OCI-LY3 (cell line): ENCODE data around the gene ACAA2.

ENCODE experiments used
- EZH2phosphoT487 ChIP-seq: fragments of 200-600 bp; shearing (Covaris generic); IDR thresholded peaks from 2 replicates; pipeline ENCODE4 v1.6.1; 2018; ENCODE audit warnings: antibody characterized with exemption, mixed run types, low read depth
- TF ChIP-seq, protein P1 (sequence below): fragments of 200-600, 300-600 bp; sonication (generic); IDR thresholded peaks from 2 replicates; pipeline ENCODE4 v1.5.1; 2014; ENCODE audit warnings: antibody characterized with exemption, low read length, low read depth

DNA sequence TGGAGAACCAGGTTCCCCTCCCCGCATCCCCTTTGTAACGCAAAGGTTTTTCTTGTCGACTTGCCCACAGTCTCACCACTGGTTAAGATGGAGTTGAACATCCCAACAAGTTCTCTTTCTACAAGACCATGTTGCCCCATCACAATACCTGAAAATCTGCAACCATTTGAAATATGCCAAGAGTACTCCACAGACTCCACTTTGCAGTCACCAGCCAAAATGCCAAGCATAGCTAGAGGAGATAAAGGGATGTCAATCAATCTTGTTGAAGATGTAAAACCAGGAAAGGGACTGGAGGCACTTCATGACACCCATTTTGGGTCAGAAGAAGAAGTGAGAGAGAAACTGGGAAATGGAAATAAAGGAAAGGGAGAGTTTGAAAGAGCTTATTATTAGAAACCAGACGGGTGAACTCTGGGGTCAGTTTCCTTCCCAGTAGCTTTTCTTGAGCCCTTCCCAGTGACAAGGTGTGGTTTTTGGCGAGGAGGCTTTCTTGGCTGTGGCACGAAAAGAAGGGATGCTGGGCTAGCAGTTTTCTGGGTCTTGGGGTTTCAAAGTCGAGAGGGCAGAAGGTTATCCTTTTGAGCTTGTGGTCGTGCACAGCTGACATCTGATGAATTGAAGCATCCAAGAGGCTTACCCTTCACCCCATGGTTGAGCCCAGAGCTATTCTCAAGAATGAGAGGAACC, 79.3 kb downstream of the ACAA2 start:
- TF ChIP-seq, protein P1, sequence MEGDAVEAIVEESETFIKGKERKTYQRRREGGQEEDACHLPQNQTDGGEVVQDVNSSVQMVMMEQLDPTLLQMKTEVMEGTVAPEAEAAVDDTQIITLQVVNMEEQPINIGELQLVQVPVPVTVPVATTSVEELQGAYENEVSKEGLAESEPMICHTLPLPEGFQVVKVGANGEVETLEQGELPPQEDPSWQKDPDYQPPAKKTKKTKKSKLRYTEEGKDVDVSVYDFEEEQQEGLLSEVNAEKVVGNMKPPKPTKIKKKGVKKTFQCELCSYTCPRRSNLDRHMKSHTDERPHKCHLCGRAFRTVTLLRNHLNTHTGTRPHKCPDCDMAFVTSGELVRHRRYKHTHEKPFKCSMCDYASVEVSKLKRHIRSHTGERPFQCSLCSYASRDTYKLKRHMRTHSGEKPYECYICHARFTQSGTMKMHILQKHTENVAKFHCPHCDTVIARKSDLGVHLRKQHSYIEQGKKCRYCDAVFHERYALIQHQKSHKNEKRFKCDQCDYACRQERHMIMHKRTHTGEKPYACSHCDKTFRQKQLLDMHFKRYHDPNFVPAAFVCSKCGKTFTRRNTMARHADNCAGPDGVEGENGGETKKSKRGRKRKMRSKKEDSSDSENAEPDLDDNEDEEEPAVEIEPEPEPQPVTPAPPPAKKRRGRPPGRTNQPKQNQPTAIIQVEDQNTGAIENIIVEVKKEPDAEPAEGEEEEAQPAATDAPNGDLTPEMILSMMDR, result no peak
- no peak for TF ChIP-seq EZH2phosphoT487
